Activated CD8-positive, alpha-beta memory T cell treated with anti-CD3 and anti-CD28 coated beads for 48 hours (primary cell): ENCODE measurements around the gene C1QL2.

ENCODE experiments used
- DNase-seq, 3 experiments: peaks; one replicate each; pipeline ENCODE4 v3.0.0-alpha.2; 2020; ENCODE audit warnings: low read depth in 2 of 3, low spot score in 2 of 3

Gene C1QL2

DNA sequence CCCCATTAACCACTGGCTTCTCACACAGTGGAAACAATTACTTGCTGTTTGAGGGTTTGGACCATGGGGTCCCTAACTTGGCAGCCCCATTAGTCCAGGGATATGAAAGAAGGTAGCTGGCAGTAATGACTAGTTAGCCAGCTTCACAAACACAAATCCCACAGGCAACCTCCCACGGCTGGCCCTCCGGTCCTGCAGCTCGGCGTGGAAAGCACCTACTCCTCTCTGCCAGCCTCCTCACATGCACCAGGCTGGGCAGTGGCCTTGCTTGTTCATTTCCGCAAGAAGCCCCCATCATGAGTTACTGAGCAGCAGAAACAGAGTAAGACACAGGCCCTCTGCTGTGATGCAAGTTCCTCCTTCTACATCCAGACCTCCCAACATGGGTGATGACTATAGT, 13.7 kb downstream of the C1QL2 start:
- DNase-seq: no peak

- no peak for DNase-seq
Measured at GRCh38 chr2:119142824-119143223, 15.7 kb downstream of the C1QL2 start.

GRCh38 chr2:119137502-119137901, 21.0 kb downstream of the C1QL2 start:
- no peak for DNase-seq

DNA sequence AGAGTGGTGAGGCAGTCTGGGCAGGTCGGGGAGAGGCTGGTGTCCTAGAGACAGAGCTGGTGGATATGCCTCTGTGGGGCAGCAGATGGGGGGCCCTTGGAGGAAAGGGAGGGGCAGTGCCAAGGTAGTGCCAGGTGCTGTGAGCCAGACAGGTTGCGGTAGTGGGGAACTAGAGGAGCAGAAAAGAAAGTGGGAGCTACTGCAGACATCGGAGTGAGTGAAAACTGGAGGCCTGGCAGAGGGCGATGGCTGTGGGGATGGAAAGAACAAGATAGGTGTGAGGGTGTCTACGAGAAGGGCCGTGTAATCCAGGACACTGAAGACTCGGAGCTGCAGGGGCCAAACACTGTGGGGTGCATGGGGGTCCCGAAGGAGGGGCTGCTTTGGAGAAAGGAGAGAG, 21.7 kb downstream of the C1QL2 start:
- DNase-seq: no peak

DNA sequence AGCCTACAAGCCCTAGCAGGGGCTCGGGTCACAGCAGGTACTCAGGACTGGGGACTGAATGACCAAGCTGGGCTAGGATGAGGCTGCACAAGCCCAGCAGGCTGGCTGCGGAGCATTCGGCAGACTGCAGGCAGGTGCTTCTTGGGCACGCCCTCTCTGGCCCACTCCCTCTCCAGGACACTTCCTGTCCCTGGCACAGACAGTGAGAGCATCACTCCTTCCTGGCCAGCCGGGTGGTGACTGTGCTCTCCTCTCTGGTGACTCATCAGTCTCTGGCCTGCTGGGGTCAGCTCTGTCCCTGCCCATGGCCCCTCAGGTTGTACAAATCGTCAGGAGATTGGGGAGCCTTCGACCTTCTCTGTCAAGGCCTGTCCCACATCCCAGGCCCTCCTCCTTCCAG, 22.5 kb downstream of the C1QL2 start:
- DNase-seq: no peak

DNA sequence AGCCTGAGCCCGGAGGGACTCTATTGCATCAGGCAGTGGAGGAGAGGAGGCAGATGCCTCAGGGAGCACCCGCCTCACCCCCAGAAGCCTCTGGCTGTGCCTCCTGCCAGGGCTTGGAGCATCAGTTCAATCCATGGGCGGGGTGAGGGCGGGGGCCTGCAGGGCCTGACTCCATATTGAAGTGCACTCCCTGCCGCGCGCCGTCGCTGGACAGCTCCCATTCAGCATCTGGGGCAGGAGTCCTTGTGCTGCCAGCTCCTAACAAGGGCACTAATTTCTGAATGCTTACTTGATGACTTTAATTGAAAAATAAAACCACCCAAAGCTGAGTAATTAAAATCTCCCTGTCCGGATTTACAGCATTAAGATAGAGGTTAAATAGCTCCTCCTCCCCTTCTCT, 23.8 kb downstream of the C1QL2 start:
- DNase-seq: no peak

DNA sequence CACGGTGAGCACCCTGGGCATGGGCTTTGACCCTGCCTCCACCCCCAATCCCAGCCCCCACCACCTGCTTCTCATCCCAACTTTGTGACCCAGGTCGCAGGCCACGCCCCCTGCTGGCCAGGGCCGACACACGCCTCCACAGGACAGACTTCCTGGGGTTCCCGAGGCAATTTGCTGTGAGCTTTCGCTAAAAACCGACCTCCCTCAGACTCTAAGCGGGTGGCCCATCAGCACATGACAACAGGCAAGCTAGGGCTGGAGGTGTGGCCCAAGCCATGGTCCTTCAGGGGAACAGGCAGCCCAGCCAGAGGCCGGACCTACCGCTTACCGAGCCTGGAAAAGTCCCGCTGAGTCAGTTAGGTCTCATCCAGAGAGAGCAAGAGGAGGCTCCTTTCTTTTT, 31.9 kb downstream of the C1QL2 start:
- DNase-seq: peak in 2 of 3 experiments; percentile 5 to 6

- no peak for DNase-seq
Measured at GRCh38 chr2:119123389-119123788, 35.2 kb downstream of the C1QL2 start.

GRCh38 chr2:119122663-119123062, 35.9 kb downstream of the C1QL2 start:
- DNase-seq: no peak

- DNase-seq: no peak
Measured at GRCh38 chr2:119119999-119120756, 38.4 kb downstream of the C1QL2 start.

GRCh38 chr2:119119076-119119785, 39.3 kb downstream of the C1QL2 start:
- DNase-seq: no peak

DNA sequence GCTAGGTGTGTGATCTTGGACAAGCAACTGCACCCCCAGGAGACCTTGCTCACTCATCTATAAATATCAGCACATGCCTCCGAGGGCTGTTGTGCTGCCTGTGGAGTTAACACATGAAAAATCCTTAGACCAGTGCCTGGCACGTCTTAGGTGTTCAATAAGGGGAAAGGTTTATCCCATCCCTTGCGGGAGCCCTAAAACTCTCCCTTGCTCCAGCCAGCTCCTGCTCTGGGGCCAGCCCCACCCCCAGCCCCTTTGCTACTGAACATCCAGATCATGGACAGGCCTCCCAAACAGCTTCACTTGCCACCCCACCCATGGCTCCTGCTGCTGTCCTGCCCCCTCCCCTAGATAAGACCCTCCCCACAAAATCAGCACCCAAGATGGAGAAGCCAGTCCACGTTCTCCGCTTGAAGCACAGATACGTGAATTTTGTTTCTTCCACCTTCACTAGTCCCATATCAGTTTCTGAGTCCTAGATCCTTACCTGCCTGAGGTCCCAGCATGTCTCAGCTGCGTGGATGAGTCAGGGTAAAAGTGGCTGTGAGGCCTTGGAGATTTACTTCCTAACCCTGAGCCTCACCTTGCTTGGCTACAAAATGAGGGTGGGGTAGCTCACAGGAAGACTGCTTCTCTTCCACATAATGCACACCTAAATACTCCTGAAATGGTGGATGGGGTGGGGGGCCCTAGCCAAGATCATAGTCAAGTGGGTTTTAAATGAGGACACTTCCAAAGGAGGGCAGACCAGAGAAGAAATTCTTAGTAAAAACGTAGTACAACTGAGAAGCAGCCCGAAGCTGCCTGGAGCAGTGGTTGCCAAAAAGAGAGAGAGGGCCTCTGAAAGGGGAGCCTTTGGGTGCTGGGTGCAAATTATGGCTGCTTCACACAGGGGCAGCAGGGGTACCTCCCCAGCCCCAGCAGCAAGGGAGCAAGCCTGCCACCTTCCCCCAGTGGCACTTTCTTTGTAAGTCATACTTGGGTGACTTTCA, 40.4 kb downstream of the C1QL2 start:
- DNase-seq: no peak

- DNase-seq: no peak
Measured at GRCh38 chr2:119117408-119117807, 41.1 kb downstream of the C1QL2 start.

GRCh38 chr2:119116411-119117295, 41.9 kb downstream of the C1QL2 start:
- no peak for DNase-seq

- no peak for DNase-seq
Measured at GRCh38 chr2:119114266-119114665, 44.3 kb downstream of the C1QL2 start.

DNA sequence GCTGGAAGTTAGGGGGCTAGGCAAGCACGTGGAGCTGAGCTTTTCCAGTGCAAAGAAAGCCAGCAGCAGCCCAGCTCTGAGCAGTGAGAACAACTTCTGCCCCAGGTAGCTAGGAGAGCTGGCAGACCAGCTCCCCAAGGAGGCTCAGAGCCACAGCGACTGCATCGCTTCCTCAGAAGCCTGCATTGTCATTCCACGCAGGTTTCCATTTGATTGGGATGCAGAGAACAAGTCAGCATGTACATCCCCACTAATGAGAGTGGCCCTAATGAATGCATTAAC, 45.1 kb downstream of the C1QL2 start:
- no peak for DNase-seq

DNA sequence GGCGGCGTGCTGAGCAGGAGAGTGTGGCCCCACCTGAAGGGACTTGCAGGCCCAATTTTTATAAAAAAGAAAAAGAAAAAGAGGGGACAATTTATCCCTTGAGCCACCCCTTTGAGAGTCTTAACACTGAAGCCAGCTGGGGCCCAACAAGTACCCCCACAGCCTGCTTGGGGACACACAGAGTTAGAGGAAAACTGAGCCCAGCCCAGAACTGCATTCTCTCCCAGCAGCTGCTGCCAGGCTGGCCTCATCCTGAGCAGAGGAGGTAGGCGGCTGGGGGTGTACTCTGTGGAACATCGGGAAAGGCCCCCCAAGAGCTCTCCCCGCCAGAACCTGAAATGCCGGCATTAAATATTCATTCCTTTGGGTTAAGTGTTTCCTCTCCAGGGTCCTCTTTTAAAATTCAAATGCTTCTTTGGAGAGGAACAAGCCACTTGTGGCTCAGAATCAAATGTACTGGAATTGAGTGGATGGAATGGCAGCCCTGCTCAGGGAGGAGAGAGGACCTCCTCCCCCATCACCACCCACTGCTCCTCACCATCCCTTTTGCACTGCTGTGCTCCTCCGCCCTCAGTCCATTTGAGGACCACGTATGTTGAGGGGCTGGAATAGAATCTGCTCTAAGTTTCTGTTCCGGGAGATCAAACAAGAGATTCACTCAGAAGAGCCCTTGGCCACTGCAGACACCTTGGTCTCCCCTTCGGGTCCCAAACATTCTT, 45.6 kb downstream of the C1QL2 start:
- DNase-seq: no peak

DNA sequence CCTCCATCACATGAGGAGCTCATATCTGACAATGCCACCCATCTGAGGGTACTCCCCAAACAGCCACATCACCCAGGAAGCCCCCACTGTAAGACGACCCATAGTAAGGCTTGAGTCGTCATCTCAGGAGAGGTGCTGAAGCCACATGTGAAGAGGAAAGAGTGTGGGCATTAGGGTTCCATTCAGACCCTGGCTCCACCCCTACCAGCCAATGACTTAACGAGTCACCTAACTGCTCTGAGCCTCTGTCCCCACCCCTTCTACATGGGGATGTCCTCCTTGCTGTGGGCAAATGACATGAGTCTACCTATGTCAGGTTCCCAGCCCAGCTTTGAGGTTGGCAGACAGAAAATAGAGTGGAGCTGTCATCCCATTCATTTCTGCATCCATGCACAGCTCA, 46.3 kb downstream of the C1QL2 start:
- no peak for DNase-seq

GRCh38 chr2:119111115-119111975, 47.2 kb downstream of the C1QL2 start:
- DNase-seq: no peak
